BLaER1 treated with 17β-estradiol and CSF1 and Interleukin-3, amounts not matched to agents 10 nM and 100 nM (cell line): ENCODE data around the gene MORN1.

Source experiments
- H3K27ac ChIP-seq, 11 experiments: shearing (Covaris generic); formaldehyde crosslinking; 2 replicates each; pipeline ENCODE4 v1.8.1; 2022
- H3K27me3 ChIP-seq, 11 experiments: shearing (Covaris generic); formaldehyde crosslinking; 2 replicates each; pipeline ENCODE4 v1.8.1; 2022
- H3K36me3 ChIP-seq, 11 experiments: shearing (Covaris generic); formaldehyde crosslinking; 2 replicates each; pipeline ENCODE4 v1.8.1; 2022
- H3K4me1 ChIP-seq, 10 experiments: shearing (Covaris generic); formaldehyde crosslinking; 2 replicates each; pipeline ENCODE4 v1.8.1; 2022
- H3K4me2 ChIP-seq, 11 experiments: shearing (Covaris generic); formaldehyde crosslinking; 2 replicates each; pipeline ENCODE4 v1.8.1; 2022
- H3K4me3 ChIP-seq, 10 experiments: shearing (Covaris generic); formaldehyde crosslinking; 2 replicates each; pipeline ENCODE4 v1.8.1; 2022
- H3K9ac ChIP-seq, 11 experiments: shearing (Covaris generic); formaldehyde crosslinking; 2 replicates each; pipeline ENCODE4 v1.8.1; 2022
- H3K9me3 ChIP-seq, 11 experiments: shearing (Covaris generic); formaldehyde crosslinking; replicated peaks in 1 of 11; 2 replicates each; pipeline ENCODE4 v1.8.1; 2022
- H4K20me1 ChIP-seq, 11 experiments: shearing (Covaris generic); formaldehyde crosslinking; 2 replicates each; pipeline ENCODE4 v1.8.1; 2022
- Cebpa-rat ChIP-seq, 11 experiments: shearing (Covaris generic); IDR thresholded peaks; 2 replicates each; pipeline ENCODE4 v1.8.1; 2022

Gene MORN1

DNA sequence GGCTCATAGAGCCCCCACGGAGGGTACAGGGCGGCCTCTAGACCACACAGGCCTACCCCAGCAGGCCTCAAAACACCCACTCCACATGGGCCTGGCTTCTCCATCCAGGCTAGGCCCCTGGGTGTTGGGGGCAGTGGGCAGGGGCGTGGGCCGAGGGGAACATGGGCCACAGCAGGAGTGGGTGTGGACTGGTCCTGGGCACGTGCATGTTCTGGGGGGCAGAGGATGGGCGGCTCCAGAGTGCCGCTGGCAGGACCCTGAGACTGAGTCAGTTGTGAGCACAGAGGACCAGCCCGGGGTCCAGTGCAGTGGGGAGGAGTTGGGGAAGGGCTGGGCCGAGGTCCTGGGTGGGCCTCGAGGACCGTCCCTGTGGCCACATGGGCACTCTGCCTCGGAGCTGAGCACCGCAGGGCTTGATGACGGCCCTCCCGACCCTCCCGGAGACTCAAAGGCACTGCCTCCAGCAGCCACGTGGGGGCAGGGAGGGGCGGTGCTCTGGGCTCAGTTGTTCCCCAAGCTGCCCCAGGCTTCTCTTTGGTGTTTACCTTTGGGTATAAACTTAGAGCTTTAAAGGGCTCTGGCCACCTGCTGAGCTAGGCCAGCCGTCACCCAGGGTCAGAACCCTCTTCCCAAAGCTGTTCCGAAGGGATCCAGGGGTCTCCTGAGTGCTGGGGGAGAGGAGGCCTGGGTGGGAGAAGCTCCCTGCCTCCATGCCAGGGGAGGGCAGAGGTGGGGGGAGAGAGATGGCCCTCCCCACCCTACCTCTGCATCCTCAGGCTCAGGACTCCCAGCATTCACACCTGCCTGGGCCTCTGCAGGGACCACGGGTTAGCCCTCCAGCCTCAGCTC, 79.9 kb downstream of the MORN1 start:
- Histone ChIP-seq H3K9me3 (no peaks in the 10 kb centered on the region), H3K4me3 (no peak overlapping the region), H3K9ac (peak overlapping the region in 9 of 11 experiments; percentile 6 to 59 (median 49); a peak in 12 of 22 replicates), H3K4me1 (peaks cover 58 to 86% (median 79%) of the 10 kb centered on the region in 10 experiments), H3K27ac (peak overlapping the region in 5 of 11 experiments; percentile 10 to 51 (median 40); a peak in 10 of 22 replicates), H4K20me1 (peaks cover 16 to 71% (median 47%) of the 10 kb centered on the region in 11 experiments; a peak in 21 of 22 replicates), H3K27me3 (peaks cover 0 to 15% (median 0%) of the 10 kb centered on the region in 11 experiments; a peak in 6 of 22 replicates), H3K36me3 (peaks cover 14 to 39% (median 28%) of the 10 kb centered on the region in 11 experiments), H3K4me2 (peak overlapping the region; percentile 77 to 97 (median 88))
- no peak for TF ChIP-seq Cebpa-rat (IDR thresholded peaks at IDR 0.05)

- peaks cover 21 to 47% (median 37%) of the 10 kb centered on the region in 11 experiments for H3K36me3 ChIP-seq
- TF ChIP-seq Cebpa-rat (IDR thresholded peaks at IDR 0.05) = no peak
- H3K4me2 ChIP-seq = peak overlapping the region; percentile 77 to 97 (median 88); a peak in 21 of 22 replicates
- peaks cover 0 to 10% (median 0%) of the 10 kb centered on the region in 11 experiments; a peak in 5 of 22 replicates for H3K27me3 ChIP-seq
- H3K4me1 ChIP-seq = peaks cover 55 to 86% (median 73%) of the 10 kb centered on the region in 10 experiments
- peaks cover 24 to 80% (median 55%) of the 10 kb centered on the region in 11 experiments; a peak in 21 of 22 replicates for H4K20me1 ChIP-seq
- H3K4me3 ChIP-seq = no peak overlapping the region
- H3K9me3 ChIP-seq = no peaks in the 10 kb centered on the region
- H3K9ac ChIP-seq = peak overlapping the region in 6 of 11 experiments; percentile 6 to 50 (median 36); a peak in 8 of 22 replicates
- H3K27ac ChIP-seq = peak overlapping the region in 5 of 11 experiments; percentile 10 to 51 (median 40); a peak in 9 of 22 replicates
These were observed 80.8 kb downstream of the MORN1 start for GRCh38 chr1:2310332-2311183.

DNA sequence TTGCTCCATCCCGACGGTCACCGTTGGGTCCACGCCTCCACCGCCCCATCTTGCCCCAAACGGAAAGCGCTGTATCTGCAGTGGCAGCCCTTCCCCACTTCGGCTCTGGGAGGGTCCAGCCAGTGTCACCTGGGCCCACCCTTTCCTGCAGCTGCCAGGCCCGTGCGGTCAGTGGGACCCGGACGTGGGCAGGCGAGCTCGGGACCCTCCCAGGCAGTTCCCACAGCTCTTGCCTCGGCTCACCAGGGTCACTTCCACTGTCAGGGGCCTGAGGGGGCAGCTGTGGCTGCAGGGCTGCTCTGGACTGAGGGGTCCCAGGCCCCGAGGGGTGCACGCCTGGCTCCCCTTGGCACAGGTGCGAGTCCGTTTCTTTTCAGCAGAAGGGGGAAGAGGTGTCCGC, 82.5 kb downstream of the MORN1 start:
- no peak overlapping the region for H3K9ac ChIP-seq
- TF ChIP-seq Cebpa-rat (IDR thresholded peaks at IDR 0.05) = no peak
- H3K27me3 ChIP-seq = peaks cover 0 to under 1% (median 0%) of the 10 kb centered on the region in 11 experiments; a peak in 2 of 22 replicates
- H3K9me3 ChIP-seq = no peaks in the 10 kb centered on the region
- no peak overlapping the region for H3K4me3 ChIP-seq
- H4K20me1 ChIP-seq = peaks cover 40 to 95% (median 73%) of the 10 kb centered on the region in 11 experiments; a peak in 21 of 22 replicates
- H3K36me3 ChIP-seq = peaks cover 34 to 65% (median 54%) of the 10 kb centered on the region in 11 experiments
- H3K27ac ChIP-seq = no peak overlapping the region
- H3K4me2 ChIP-seq = peak overlapping the region in 7 of 11 experiments; percentile 8 to 77 (median 34); a peak in 11 of 22 replicates
- H3K4me1 ChIP-seq = peaks cover 63 to 92% (median 79%) of the 10 kb centered on the region in 10 experiments

- Histone ChIP-seq H3K4me1 (peaks cover 63 to 92% (median 78%) of the 10 kb centered on the region in 10 experiments), H3K36me3 (peaks cover 34 to 73% (median 62%) of the 10 kb centered on the region in 11 experiments), H3K9me3 (no peaks in the 10 kb centered on the region), H3K27ac (no peak overlapping the region), H4K20me1 (peaks cover 49 to 95% (median 79%) of the 10 kb centered on the region in 11 experiments), H3K9ac (0 out of 22 replicates have a peak overlapping the region, but pooled peaks of 1 of the 11 experiments have one; percentile 2), H3K27me3 (peaks cover 0 to 9% (median 0%) of the 10 kb centered on the region in 11 experiments; a peak in 1 of 22 replicates), H3K4me3 (no peak overlapping the region), H3K4me2 (peak overlapping the region in 9 of 11 experiments; percentile 43 to 77 (median 58); a peak in 14 of 22 replicates)
- no peak for TF ChIP-seq Cebpa-rat (IDR thresholded peaks at IDR 0.05)
These were observed 83.4 kb downstream of the MORN1 start for GRCh38 chr1:2307972-2308371.

DNA sequence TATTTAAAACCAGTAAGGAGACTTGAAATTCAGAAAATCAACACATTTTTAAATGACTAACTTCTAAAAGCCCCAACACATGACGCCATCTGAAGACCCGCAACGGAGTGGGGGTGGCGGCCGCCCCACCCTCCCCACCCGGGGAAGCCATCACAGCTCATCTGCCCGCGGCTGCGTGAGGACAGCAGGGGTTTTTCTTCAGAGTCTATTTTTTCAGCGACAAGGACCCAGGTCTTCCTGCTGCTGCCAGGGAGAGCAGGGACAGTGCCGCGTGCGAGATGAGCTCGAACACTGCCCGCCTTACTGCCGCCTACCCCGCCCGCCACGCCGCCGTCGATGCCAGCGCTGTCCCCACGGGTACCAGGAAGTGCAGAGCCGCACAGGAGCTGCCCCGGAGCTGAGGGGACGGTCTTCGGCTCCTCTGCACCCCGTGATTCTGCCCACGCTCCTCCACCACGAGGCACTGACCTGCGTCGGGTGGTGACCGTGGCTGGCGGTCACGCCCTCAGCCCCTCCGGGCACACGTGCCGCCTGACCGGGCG, 84.2 kb downstream of the MORN1 start:
- Histone ChIP-seq H3K4me2 (peak overlapping the region in 10 of 11 experiments; percentile 11 to 77 (median 56); a peak in 21 of 22 replicates), H4K20me1 (peaks cover 57 to 95% (median 87%) of the 10 kb centered on the region in 11 experiments), H3K4me3 (no peak overlapping the region), H3K4me1 (peaks cover 63 to 92% (median 78%) of the 10 kb centered on the region in 10 experiments), H3K9me3 (no peaks in the 10 kb centered on the region), H3K27ac (no peak overlapping the region), H3K36me3 (peaks cover 34 to 79% (median 64%) of the 10 kb centered on the region in 11 experiments), H3K9ac (no peak overlapping the region; a peak in 1 of 22 replicates), H3K27me3 (peaks cover 0 to 9% (median 0%) of the 10 kb centered on the region in 11 experiments; a peak in 2 of 22 replicates)
- no peak for TF ChIP-seq Cebpa-rat (IDR thresholded peaks at IDR 0.05)

- no peak overlapping the region for H3K9ac ChIP-seq
- peaks cover 63 to 92% (median 78%) of the 10 kb centered on the region in 10 experiments for H3K4me1 ChIP-seq
- no peak overlapping the region for H3K27ac ChIP-seq
- H3K9me3 ChIP-seq = no peaks in the 10 kb centered on the region
- peaks cover 34 to 79% (median 64%) of the 10 kb centered on the region in 11 experiments for H3K36me3 ChIP-seq
- no peak for TF ChIP-seq Cebpa-rat (IDR thresholded peaks at IDR 0.05)
- peak overlapping the region in 3 of 11 experiments; percentile 13 to 99 (median 17); a peak in 4 of 22 replicates for H3K4me2 ChIP-seq
- peaks cover 0 to 9% (median 0%) of the 10 kb centered on the region in 11 experiments; a peak in 2 of 22 replicates for H3K27me3 ChIP-seq
- H4K20me1 ChIP-seq = peaks cover 65 to 95% (median 93%) of the 10 kb centered on the region in 11 experiments
- no peak overlapping the region for H3K4me3 ChIP-seq
These were observed 85.0 kb downstream of the MORN1 start for GRCh38 chr1:2306151-2306978.

- Histone ChIP-seq H3K9ac (peak overlapping the region in 2 of 11 experiments; percentile 1 to 3; a peak in 1 of 22 replicates), H3K4me1 (peaks cover 64 to 89% (median 76%) of the 10 kb centered on the region in 10 experiments), H3K27me3 (peaks cover 0 to 9% (median 0%) of the 10 kb centered on the region in 11 experiments; a peak in 3 of 22 replicates), H3K4me3 (no peak overlapping the region), H3K27ac (no peak overlapping the region), H3K9me3 (no peaks in the 10 kb centered on the region), H4K20me1 (peaks cover 70 to 93% (median 89%) of the 10 kb centered on the region in 11 experiments), H3K36me3 (peaks cover 34 to 73% (median 64%) of the 10 kb centered on the region in 11 experiments), H3K4me2 (peak overlapping the region; percentile 46 to 100 (median 95); a peak in 21 of 22 replicates)
- TF ChIP-seq Cebpa-rat (IDR thresholded peaks at IDR 0.05) = no peak
These were observed 86.3 kb downstream of the MORN1 start for GRCh38 chr1:2304921-2305681.
